Stimulated activated naive CD4-positive, alpha-beta T cell (primary cell): ENCODE data around the gene SEPTIN7.

Source experiments
- DNase-seq, 6 experiments: peaks; one replicate each; lab custom pipeline; 2025; lab: John Stamatoyannopoulos, UW

The SEPTIN7 gene

DNA sequence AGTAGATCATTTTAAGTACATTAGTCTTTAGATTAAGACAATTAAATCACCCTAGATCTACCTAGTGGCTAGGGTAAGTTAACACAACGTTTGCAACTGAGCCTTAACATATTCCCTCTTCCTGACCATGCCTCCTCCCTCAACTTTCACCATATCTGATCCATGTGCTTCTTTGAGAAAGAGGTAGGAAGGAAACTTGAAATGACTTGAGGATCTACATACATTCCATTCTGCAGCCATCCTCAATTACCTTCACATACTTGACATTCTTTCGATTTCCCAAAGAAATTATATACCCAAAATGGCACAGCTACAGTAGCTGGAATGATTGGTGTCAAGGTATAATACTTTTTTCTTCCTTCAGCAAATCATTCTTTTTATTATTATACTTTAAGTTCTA lies 12.9 kb upstream of the SEPTIN7 start:
- no peak for DNase-seq

DNA sequence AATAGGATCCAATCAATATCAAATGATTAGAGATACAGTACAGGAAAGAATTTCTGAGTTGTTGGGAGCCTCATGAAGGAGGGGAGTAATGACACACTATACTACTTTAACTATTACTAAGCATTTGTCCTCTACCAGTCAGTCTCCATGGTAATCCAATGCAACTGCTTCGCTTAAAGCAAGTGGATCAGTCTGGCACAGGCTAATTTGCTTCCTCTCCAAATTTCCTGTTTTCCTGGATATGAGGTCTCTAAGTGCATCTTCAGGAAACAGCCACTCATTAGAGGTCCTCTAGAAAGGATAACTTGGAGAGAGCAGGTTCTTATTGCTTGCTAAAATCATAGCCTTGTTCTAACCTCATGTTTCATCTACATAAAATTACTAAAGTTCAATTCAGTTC lies 8.4 kb upstream of the SEPTIN7 start:
- no peak for DNase-seq

GRCh38 chr7:35792873-35793489 lies 7.9 kb upstream of the SEPTIN7 start:
- DNase-seq = no peak

DNA sequence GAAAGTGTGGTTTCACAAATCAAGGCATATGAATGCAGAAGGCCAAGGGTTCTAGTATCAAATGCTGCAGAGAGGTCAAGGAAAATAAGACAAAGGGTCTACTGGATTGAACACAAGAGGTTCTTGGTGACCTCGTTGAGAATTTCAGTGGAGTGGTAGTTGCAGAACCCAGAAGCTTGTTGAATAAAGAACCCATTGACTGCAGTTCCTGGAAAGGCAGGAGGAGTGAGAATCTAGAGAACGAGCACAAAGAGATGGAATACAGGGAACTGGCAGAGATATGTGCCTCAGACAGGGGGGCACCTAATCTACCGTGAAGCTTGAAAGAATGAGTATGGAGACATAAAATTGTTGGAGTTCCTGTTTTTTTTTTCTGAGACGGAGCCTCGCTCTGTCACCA lies 3.5 kb upstream of the SEPTIN7 start:
- no peak for DNase-seq

DNA sequence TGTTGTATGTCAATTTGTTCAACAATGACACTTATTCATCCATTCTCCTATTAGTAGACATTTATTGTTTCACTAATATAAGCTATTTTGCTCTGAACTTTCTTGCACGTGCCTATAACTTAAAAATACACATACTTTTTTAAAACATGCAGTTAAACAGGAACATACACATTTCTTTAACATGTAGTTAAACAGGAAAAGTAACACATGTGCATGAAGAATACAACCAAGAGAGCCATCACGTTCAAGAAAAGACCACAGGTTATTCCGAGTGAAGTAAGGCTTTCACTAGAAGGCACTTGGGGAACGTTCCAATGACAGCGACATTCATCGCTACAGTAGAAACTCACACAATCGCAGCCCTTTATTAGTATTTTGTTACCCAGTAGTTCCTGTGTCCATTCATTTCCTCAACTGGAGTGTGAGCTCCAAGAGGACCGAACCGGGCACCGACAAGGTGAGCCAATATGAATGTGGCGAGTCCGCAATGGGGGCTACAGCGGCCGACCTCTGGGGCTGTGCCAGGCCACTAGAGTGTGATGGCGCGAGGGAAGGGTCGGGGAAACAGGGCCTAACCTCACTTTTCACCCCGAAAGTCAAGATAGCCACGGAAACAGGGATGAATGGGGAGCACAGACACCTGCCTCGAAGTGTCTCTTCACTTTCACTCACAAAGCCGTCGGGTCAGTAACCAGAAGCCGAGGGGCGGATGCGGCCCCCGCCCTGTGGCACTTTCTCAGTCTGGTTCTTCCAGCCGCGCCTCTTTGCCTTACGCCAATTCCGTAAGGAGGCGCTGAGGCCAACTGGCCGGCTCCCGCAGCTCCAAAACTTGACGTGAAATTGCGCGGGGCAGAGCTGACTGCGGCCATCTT lies 775 bp upstream of the SEPTIN7 start:
- DNase-seq = peak in 4 of 6 experiments; percentile 38 to 92 (median 82)

- peak; percentile 65 to 89 (median 74) for DNase-seq
Measured at GRCh38 chr7:35801392-35802101, 690 bp downstream of the SEPTIN7 start.

- peak in 2 of 6 experiments; percentile 22 to 32 for DNase-seq
Measured at GRCh38 chr7:35802102-35802466, 1.2 kb downstream of the SEPTIN7 start.

GRCh38 chr7:35802649-35803048 lies 1.8 kb downstream of the SEPTIN7 start:
- peak in 5 of 6 experiments; percentile 4 to 13 (median 10) for DNase-seq

- no peak for DNase-seq
Measured at GRCh38 chr7:35804231-35804970, 3.5 kb downstream of the SEPTIN7 start.

DNA sequence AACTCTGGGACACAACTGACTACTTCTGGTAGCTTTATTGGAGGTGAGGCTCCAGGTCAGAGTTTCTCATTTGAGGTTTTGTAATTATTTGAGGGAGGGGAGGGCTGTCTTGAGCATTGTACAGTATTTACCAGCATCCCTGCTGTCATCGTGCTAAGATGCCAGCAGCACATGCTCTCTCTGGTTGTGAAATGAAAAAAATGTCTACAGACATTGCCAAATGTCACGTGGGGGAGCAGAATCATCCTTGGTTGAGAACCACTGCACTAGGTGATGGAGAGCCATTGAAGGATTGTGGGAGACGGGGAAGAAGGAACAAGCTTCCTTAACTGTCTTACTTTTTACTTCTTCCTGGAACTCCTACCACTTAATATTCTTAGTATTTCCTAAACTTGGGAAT lies 5.0 kb downstream of the SEPTIN7 start:
- DNase-seq = no peak

- no peak for DNase-seq
Measured at GRCh38 chr7:35816514-35816913, 15.7 kb downstream of the SEPTIN7 start.

DNA sequence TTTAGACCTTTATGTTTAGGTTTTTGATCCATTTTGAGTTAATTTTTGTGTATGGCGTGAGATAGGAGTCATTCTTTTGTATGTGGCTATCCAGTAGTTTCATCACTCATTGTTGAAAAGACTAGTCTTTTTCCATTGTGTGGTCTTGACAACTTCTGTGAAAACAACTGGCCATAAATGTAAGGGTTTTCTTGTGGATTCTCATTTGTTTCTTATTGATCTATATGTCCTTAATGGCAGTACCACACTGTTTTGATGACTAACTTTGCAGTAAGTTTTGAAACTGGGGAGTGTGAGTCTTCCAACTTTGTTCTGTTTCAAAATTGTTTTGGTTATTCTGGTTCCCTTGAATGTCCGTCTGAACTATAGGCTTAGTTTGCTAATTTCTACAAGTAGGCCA lies 16.3 kb downstream of the SEPTIN7 start:
- no peak for DNase-seq

DNA sequence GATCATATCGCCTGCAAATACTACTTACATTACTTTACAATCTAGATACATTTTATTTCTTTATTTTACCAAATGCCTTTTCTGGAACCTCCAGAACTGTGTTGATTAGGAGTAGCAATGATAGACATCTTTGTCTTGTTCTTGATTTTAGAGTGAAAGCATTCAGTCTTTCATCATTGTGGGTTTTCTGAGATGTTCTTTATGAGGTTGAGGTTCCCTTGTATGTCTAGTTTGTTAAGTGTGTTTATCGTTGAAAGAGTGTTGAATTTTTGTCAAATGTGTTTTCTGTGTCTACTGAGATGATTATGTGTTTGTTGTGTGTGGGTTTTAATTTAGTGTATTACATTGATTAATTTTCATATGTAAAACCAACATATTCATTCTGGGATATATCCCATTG lies 17.1 kb downstream of the SEPTIN7 start:
- no peak for DNase-seq

DNA sequence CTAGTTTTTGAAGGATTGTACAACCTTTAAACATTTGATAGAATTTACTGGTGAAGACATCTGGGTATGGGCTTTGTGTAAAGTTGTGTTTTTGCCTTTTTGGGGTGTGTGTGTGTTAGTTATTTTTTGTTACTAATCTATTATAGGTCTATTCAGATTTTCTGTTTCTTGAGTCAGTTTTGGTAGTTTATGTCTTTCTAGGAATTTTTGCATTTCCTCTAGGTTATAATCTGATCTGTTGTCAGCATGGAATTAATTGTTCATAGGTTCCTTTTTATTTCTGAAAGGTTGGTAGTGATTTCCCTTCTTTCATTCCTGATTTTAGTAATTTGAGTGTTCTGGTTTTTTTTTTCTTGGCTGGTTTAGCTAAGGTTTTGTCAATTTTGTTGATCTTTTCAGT lies 17.7 kb downstream of the SEPTIN7 start:
- DNase-seq = no peak

DNA sequence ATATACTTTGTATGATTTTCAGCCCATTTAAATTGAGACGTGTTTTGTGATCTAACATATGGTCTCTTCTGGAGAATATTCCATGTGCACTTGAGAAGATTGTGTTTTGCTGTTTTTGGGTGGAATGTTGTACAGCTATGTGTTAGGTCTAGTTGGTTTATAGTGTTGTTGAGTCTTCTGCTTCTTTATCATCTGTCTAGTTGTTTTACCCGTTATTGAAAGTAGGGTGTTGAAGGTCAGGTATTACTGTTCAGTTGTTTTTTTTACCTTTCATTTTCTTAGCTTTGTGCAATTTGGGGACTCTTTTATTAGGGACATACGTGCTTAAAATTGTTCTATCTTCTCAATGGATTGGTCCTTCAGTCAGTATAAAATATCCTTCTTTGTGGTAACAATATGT lies 18.5 kb downstream of the SEPTIN7 start:
- DNase-seq = no peak

- DNase-seq = no peak
Measured at GRCh38 chr7:35819954-35820703, 19.3 kb downstream of the SEPTIN7 start.

GRCh38 chr7:35820858-35821257 lies 20.0 kb downstream of the SEPTIN7 start:
- no peak for DNase-seq

- DNase-seq = no peak
Measured at GRCh38 chr7:35823440-35823839, 22.6 kb downstream of the SEPTIN7 start.

GRCh38 chr7:35825974-35826373 lies 25.1 kb downstream of the SEPTIN7 start:
- no peak for DNase-seq

- no peak for DNase-seq
Measured at GRCh38 chr7:35826751-35827150, 25.9 kb downstream of the SEPTIN7 start.

GRCh38 chr7:35828817-35829216 lies 28.0 kb downstream of the SEPTIN7 start:
- DNase-seq = no peak
